HUDEP-2 (cell line): Measurements from ENCODE around the gene ARL6IP4.

Experiments
- DNase-seq, 76 experiments: peaks; one replicate each; lab custom pipeline; 2025; ENCODE audit not compliant: unreplicated experiment in 76 of 76; lab: John Stamatoyannopoulos, UW

ARL6IP4 gene

DNA sequence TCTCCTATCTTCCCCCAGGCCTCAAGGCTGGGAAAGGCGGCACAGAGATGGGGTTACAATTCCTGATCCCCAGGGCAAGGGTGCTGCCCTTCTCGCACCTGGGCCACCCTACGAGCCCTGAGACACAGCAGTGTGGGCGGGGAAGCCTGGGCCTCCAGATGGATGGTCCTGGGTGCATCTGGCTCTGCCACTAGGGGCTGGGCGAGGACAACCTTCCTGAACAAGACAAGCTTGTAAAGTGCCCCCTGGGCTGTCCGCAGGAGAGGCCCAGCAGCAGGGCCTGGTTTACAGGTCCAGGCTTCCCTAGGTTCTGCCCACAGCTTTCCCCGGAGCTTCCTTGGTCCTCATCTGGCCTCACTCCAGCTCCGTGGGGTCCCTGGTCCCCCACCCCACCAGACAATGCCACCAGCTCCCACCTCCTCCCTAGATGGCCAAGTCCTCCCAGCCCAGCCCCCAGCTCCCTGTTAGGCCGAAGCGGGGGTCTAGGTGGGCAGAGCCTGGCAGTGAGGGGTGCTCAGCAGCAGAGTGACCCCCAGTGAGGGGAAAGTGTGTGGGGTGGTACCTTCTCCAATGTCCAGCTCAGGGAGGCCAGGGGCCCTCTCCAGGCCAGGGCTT is 8.9 kb downstream of the ARL6IP4 start:
- DNase-seq, result no peak

DNA sequence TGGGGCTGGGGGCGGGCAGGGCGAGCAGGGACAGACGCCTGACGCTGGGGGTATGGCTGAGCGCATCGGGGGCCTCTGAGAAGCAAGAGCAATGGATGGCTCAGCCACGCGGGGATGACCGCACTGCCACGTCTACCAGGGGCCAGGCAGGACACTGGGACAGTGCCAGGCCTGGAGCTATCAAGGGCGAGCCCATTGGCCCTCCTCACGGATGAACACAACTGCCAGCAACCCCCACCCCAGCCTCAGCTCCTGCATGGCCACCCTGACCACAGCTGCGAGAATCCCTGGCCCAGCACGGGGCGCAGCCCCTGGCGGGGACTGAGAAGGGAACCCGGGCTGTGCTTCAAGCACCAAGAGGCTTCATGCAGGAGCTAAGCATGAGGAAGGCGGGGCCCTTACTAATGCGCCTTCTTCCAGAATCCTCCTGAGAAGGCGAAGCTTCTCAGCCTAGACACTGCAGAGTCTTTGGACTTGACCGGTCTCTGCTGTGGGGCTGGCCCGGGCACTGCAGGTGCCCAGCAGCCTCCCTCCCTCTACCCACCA is 9.5 kb downstream of the ARL6IP4 start:
- DNase-seq, result no peak

DNA sequence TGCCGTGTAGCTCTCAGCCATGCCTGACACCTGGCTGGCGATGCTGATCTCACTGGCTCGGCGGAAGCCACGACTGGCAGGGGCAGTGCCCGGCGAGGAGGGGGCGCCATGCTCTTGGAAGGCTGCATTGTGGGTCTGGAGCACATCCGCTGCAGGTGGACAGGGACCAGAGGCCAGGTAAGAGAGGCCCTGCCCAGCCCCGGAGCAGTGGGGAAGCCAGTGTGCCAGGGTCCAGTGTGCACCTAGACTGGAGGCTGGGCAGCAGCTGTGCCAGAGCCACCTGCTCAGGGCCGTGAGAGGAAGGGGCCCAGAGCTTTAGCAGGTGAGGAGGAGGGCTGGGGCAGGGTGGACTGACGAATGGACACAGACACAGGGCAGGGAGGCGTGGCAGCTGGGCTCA is 10.1 kb downstream of the ARL6IP4 start:
- no peak for DNase-seq

DNA sequence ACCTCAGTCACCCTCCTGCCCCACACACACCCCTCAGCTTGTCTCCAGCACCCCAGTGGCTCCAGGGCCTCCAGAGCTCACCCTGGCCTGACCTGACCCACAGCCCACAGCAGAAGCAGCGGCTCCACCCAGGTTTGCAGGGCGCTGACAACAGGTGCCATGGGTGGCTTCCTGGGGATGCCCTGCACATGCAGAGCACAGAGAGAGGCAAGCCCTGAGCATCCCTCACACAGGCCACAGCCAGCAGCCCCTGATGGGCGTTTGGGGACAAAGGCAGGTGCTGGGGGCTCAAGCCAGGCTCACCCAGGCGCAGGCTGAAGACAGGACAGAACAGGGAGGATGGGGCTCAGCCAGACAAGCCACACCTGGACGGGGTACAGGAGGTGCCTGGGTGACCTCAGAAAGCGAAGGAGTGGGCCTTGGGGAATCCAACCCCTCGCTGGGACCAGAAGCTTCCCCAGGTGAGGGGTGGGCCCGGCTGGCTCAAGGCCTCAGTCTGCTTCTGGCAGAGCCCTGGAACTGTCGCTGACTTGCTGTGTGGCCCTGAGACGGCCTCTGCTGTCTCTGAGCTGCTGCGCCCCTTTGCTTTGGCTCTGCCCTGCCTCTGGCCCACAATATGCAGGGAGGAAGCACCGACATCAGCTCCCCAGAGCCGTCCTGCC is 10.6 kb downstream of the ARL6IP4 start:
- no peak for DNase-seq

DNA sequence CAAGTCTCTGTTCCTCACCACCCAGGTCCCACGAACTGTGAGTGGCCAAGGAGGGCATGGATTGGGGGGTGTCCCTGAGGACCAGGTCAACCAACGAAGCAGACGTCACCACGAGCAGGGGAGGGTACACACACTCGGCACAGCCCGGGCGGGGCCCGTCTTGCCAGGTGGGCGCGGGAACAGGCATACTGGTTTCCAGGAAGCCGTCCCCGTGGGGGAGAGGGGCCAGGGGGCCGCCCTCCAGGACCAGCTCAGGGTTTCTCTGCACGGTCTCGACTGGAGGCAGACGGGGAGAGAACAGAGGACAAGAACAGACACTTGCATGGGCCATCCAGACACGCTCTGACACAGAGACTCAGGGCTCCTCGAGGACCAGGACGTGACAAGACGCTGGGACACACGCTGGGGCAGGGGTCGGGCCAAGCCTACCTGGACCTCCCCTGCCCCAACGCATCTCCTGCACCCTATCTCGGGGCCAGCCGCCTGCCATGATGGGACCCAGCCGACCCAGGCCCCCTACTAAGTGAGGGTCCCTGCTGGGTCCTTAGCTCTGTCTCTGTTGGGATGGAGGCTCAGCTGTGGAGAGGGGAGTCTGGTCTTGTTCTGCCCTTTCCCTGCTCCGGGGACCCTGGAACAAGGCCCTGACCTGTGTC is 11.3 kb downstream of the ARL6IP4 start:
- no peak for DNase-seq

DNA sequence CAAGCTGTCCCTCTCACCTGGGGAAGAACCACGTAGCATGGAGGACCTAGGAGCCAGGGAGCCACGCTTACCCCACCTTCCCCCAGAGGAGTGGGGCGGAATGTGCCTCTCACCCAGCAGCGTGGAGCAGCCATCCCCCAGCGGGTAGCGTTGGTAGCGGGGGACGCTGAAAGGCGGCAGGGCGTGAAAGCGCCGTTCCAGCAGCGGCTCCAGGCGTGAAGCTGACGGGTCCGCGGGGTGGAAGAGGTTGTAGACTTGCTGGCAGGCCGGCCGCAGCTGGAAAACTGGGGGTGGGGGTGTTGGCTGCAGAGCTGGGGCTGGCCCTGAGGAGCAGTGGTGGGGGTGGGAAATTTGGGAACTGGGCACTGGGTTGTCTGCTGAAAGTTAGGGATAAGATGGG is 11.9 kb downstream of the ARL6IP4 start:
- no peak for DNase-seq

DNA sequence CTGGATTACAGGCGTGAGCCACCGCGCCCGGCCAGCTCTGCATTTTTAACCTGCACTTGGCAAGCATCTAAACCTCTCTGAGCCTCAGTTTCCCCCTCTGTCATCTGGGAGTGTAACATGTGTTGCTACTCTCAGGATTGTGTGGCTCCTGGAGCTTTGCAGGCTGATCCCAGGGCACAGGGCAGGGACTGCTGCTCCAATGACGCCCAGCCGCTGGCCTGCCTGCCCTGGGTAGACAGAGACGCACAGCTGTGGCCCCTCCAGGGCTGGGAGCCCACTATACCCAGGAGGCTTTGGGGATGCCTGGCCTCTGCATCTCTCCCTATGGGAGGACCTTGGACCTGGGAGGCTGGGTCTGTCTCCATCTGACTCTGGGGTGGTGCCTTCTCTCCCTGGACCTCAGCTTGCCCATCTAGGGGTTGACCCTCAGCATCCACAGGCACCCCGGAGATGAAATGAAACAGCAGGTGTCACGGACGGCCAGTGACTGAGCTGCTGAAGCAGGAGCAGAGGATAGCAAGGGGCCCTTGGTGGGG is 13.7 kb downstream of the ARL6IP4 start:
- DNase-seq, result no peak

DNA sequence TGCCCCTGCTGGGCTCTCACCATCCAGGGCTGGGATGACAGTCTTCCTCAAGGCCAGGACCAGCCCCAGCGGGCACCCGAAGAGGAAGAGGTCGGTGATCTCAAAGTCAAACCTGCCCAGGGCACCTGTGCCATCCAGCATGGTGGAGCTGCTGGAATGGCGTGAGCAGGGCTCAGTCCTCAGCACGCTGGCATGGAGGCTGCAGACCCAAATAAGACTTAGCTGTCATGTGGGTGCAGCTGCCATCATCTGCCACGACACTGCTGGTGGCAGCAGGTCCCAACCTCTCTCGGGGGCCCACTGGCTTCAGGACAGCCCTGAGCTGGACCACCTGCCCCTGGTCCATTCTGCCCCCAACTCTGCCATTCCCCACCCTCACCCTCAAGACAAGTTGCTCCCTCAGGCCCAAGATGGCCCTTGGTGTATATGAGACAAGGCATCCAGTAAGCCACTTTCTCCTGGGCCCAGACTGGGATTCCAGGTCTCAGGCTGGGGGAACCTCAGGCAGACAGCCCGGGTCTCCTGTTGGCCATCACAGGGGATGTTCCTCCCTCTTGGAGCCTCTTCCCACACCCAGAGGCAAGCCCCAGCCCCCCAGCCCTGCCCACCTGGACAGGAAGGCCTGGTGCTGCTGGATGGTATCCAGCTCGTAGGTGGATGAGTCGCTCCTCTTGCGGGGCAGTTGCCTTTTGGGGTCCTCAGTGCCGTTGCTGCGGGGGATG is 14.5 kb downstream of the ARL6IP4 start:
- DNase-seq, result no peak

DNA sequence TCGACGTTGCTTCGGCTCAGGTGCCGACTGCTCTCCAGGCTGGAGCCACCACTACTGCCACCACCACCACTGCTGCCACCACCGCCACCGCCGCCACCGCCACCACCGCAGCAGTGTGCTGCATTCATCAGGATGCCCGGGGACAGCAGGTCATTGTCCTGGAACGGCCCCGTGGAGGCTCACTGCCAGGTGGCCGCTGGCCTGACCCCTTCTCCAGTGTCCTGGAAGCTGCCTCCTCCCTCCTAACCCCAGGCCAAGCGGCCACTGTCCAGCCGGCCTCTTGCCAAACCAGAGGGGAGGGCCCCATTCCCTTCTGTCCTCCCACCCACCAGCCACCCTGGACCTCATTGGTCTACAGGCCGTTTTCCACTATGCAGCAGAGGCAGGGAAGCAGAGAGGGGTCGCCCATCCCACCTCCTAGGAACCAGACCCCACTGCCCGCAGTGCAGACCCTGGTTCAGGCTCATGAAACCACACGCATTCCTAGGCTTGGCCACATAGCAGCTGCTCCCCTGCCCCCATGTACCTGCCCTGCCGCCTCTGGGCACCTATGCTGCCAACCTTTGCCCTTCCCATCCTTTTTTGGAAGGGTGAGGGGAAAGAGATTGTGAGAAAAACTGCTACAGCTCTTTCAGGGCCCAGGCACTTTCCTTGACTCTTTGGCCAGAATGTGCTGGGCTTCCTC is 15.2 kb downstream of the ARL6IP4 start:
- no peak for DNase-seq

DNA sequence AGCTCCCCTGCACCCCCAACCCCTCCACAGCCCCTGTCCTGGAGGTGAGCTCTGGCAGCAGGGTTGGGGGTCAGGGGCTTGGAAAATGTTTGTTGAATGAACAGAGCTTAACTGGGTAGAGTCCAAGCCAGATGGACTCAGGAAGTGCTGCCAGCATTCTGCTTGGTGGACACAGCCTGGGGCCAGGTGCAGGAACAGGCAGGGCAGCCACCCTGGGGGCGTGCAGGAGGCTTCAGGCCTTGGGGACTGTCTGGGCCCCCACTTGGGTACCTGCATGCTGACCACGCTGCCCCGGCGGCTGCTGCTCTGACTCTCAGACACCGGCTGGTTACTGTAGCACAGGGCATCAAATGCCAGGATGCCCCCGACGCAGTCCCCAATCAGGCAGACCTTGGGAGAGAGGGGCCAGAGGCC is 15.7 kb downstream of the ARL6IP4 start:
- DNase-seq, result no peak

DNA sequence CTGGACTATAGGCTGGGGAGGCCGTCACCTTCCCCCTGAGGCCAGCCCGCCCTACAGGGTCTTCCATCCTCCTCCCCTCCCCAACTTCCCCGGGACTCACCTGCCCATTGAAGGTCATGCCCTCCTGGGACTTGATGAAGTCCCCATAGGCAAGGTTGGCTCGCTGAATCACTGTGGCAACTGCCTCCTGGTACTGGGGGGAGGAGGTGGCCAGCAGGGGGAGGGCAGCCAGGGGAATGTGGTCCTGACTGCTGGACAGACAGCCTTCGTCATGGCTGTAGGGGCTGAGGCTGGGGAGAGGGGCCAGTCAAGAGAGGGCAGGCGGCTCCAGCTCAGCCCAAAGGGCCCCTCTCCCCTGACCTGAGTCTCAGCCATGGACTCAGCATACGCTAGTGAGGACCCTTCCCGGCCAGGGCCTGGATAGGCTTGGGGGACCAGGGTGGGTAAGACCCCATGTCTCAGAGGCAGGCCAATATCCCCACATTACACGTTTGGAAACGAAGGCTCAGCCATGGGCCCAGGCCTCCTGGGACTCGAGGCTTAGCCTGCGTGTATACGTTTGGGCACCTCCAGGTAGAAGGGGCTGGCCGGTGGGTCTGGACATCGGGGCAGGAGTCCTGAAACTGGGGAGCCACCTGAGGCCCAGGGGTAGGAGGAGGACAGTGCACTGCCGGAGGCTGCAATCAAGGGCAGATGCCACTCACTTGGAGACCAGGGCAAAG is 16.3 kb downstream of the ARL6IP4 start:
- no peak for DNase-seq

DNA sequence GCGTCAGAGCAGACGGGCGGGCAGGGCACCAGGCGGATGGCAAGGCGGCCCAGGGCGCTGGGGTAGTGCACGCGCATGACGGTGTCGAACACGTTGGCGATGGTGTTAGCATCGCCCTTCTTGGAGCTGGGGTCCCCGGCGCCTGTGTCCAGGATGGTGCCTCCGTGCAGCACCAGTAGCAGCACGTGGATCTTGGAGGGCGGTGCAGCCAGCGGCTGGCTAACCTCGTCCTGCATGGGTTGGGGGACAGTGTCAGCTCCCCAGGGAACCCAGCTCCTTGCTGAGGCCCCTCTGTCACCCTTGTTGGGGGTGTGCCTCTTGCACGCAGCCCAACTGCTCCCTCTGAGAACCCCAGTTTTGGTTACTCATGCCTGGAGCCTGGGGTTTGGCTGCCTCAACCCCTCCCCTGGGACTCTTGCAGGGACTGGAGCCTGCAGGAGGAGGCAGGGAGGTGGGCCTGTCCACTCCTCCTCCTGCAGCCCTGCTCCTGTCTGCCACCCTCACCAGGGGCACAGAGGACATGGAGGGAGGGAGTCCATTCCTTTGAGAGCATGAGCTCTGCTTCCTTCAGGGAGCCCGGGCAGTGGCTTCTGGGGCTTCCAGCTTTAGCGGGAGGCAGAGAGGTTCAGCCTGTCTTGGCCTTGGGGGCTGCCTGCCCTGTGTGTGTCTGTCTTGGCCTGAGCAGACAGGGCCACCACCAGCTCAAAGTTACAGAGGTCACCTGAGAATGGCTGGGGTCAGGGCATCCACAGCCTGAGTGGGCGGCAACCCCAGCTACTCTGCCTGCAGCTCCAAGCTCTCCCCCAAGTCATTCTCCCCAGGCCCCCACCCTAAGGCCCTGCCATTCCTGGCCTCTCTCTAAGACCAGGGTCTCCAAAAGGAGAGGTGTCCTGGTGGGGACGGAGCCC is 17.1 kb downstream of the ARL6IP4 start:
- DNase-seq, result no peak

DNA sequence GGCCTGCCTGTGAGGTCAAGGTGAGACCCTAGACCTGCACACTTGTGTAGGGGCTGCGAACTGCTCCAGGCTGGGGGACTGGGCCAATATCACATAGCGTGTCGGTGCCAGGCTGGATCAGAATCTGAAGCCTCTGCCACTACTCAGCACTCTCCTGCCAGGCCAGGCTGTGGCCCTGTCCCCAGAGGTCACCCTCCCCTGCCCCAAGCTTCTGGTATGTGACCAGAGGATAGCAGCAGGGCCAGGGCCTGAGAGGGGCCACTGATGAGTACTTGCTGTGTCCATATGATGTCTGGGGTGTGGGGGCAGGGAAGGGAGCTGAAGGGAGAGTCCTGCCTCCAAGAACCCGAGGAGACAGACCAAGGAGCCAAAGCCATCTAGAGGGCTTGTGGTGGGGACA is 17.8 kb downstream of the ARL6IP4 start:
- no peak for DNase-seq

DNA sequence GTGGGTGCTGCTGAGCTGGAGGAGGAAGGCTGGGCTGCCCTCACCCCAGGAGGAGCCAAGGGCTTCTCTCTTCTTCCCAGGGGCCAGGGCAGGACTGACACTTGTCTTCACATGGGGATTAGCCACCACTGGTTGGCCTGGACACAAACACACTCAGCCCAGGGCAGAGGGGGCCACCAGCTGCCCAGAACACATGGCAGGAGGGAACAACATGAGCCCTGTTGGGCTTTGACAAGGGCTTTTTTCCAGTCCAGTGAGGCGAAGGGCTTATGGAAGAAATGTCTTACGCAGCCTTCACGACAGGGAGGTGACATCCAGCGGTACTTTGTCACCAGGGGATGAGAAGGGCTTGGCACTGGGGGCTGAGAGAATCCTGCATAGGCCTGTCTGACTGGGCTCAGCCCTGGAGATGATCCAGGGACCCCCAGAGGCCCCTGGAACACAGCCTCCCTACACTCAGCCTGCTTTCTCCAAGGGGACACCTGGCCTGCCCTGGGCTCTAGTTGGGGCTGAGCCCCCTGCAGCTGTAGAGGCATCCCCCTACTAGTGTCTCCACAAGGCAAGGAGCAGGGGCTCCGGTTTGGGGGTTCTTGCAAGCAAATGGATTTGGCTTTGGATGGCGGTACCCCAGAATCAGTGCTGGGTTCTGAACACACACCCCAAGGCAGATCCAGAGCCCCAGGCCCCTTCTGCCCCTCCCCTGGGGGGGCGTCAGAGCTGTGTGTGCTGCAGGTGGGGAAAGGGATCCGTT is 18.9 kb downstream of the ARL6IP4 start:
- DNase-seq, result no peak

DNA sequence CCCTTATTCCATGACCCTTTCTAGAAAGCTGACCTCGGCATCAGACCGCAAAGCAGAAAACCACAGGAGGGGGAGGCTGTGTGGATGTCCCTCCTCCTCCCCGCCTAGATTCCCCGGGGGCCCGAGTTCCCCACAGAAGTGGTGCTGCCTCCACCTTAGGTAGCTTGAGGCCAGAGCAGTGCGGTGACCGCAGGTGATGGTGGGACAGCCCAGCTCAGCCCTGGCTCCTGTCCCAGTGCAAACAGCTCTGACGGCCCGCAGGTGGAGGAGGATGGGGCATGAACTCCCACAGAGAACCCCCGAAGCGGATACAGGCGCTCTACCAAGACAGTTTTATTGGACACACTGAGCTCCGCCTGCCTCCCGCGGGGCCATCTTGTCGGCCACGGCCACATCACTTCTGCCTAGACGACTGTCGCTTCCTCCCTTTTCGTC is 19.5 kb downstream of the ARL6IP4 start:
- DNase-seq, result no peak

DNA sequence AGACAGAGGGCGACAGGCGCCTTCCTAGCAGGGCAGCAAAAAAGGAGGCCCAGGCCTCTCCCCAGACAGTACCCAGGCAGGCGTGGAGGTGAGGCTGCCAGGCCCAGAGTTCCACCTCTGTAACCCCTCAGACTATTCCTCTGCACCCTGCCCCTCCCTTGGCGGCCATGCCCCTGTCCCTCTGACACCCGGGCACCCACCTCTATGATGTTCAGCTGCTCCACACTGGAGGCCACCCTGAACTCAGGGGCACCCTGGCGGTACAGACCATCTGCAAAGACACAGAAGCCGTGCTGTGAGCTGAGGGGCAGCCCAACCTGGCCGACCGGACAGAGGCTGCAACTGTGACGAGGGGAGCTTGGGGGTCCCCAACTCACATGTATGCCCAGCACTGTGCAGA is 20.1 kb downstream of the ARL6IP4 start:
- no peak for DNase-seq

DNA sequence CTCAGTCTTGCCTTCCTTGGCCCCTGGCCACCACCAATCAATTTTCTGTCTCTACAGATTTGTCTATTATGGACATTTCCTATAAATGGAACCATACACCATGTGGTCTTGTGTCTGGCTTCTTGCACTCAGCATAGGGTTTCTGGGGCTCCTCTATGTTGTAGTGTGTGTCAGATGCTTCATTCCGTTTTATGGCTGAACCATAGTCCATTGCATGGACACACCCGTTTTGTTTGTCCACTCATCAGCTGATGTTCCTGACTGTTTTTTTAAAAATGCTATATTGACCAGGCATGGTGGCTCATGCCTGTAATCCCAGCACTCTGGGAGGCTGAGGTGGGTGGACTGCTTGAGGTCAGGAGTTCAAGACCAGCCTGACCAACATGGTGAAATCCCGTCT is 21.0 kb downstream of the ARL6IP4 start:
- no peak for DNase-seq

DNA sequence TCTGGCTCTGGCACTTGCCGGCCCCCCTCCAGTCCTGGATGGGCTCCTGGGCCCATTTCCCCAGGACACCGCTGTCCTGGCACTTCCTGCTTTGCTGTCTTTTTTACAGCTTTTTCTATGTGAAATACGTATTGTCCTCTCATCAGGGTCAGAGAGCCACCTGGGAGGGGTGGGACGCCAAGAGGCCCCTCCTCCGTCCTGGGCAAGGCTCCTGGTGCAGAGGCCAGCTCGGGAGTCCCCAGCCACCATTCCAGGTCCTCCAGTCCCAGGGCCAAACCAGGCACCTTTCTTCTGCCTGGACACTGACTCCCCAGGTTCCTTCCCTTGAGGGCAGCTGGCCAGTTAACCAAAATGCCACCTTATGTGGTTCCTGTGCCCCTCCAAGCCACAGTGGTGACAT is 22.8 kb downstream of the ARL6IP4 start:
- no peak for DNase-seq
